Astrocyte (in vitro differentiated cells and primary cell): Measurements from ENCODE around the gene TBC1D14. TPM values are rescaled to one million over a fixed set of nuclear protein-coding genes. Genes with fewer than 3 reads are reported as not detected.

Source experiments
- DNase-seq: peaks from one replicate; pipeline ENCODE4 v3.0.0-alpha.2; 2010; ENCODE audit warnings: low read depth
- FAIRE-seq: peaks from 2 replicates; lab custom pipeline; 2011; peaks lifted over from hg19 to GRCh38; lab: Jason Lieb, UNC
- H2AFZ ChIP-seq: 2 replicates; pipeline ENCODE4 v1.6.0; 2012; ENCODE audit warnings: low read depth, low read length, inconsistent platforms
- H3K27ac ChIP-seq: 2 replicates; pipeline ENCODE4 v1.5.1; 2011; ENCODE audit warnings: low read depth, low read length, inconsistent platforms
- H3K27me3 ChIP-seq: 2 replicates; pipeline ENCODE4 v1.6.0; 2011; ENCODE audit warnings: low read length, inconsistent platforms; ENCODE audit not compliant: insufficient read depth
- H3K36me3 ChIP-seq: 2 replicates; pipeline ENCODE4 v1.5.1; 2011; ENCODE audit warnings: low read length, inconsistent platforms; ENCODE audit not compliant: insufficient read depth
- H3K4me1 ChIP-seq: 2 replicates; pipeline ENCODE4 v1.5.1; 2011; ENCODE audit warnings: low read length, inconsistent platforms; ENCODE audit not compliant: insufficient read depth
- H3K4me2 ChIP-seq: 2 replicates; pipeline ENCODE4 v1.6.0; 2012; ENCODE audit warnings: low read length, inconsistent platforms
- H3K4me3 ChIP-seq: 2 replicates; pipeline ENCODE4 v1.5.1; 2011; ENCODE audit warnings: low read depth, mild to moderate bottlenecking, low read length, inconsistent platforms; ENCODE audit not compliant: insufficient read depth
- H3K79me2 ChIP-seq: 2 replicates; pipeline ENCODE4 v1.6.0; 2012; ENCODE audit warnings: mild to moderate bottlenecking, low read length, inconsistent platforms; ENCODE audit not compliant: insufficient read depth
- H3K9ac ChIP-seq: 2 replicates; pipeline ENCODE4 v1.6.0; 2012; ENCODE audit warnings: mild to moderate bottlenecking, low read length, inconsistent platforms
- H3K9me3 ChIP-seq: 2 replicates; pipeline ENCODE4 v1.5.1; 2012; ENCODE audit warnings: low read depth, mild to moderate bottlenecking, low read length, inconsistent platforms; ENCODE audit not compliant: insufficient read depth
- H4K20me1 ChIP-seq: 2 replicates; pipeline ENCODE4 v1.6.0; 2012; ENCODE audit warnings: low read length, inconsistent platforms; ENCODE audit not compliant: insufficient read depth
- H3K27ac Mint-ChIP-seq: one replicate; pipeline ENCODE4 v1.8.0; 2021; ENCODE audit warnings: mild to moderate bottlenecking, mixed read lengths; ENCODE audit not compliant: unreplicated experiment
- H3K27me3 Mint-ChIP-seq: one replicate; pipeline ENCODE4 v1.8.0; 2021; ENCODE audit warnings: low read depth, mixed read lengths; ENCODE audit not compliant: unreplicated experiment
- H3K36me3 Mint-ChIP-seq: one replicate; pipeline ENCODE4 v1.8.0; 2021; ENCODE audit warnings: low read depth, mixed read lengths; ENCODE audit not compliant: unreplicated experiment
- H3K4me1 Mint-ChIP-seq: one replicate; pipeline ENCODE4 v1.8.0; 2021; ENCODE audit warnings: low read depth, mixed read lengths; ENCODE audit not compliant: unreplicated experiment
- H3K4me3 Mint-ChIP-seq: one replicate; pipeline ENCODE4 v1.8.0; 2021; ENCODE audit warnings: mild to moderate bottlenecking, moderate library complexity, mixed read lengths; ENCODE audit not compliant: unreplicated experiment
- H3K9me3 Mint-ChIP-seq: one replicate; pipeline ENCODE4 v1.8.0; 2021; ENCODE audit warnings: mild to moderate bottlenecking, mixed read lengths; ENCODE audit not compliant: unreplicated experiment
- CTCF ChIP-seq: IDR thresholded peaks from 2 replicates; pipeline ENCODE4 v1.5.1; 2011; ENCODE audit warnings: low read depth, mild to moderate bottlenecking, inconsistent platforms, low read length, moderate library complexity; ENCODE audit not compliant: insufficient read depth
- EZH2 ChIP-seq: IDR thresholded peaks from 2 replicates; pipeline ENCODE4 v1.6.1; 2012; ENCODE audit warnings: mild to moderate bottlenecking, low read length, inconsistent platforms; ENCODE audit not compliant: insufficient read depth
- total RNA-seq: library from RNA; stranded (reverse); gene quantifications from 2 replicates; pipeline ENCODE4 v1.2.1, GENCODE V29; 2021

Gene TBC1D14
- total RNA-seq, 1 donor from 2014 or later, result 30.4 TPM

DNA sequence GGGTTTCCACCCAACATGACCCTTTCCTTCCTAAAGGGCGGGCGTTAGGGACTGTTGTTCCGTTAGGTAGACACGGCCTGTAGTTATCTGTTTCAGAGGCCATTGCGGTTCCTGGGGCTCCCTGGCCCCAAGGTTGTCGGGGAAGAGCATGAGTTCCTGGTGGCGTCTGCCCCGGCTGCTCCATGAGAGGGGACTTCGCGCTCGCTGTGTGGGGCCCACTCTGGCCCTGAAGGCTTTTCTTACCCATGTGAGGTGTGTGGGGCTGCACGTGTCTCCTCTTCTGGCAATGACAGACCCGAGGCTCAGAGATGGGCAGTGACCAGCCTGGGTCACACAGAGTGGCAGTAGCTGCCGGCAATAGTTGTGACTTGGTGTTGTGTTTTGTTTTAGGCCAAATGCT, 142.7 kb downstream of the TBC1D14 start:
- peaks cover 10% of the 10 kb centered on the region for H3K36me3 Mint-ChIP-seq
- peaks cover 73% of the 10 kb centered on the region for H3K79me2 ChIP-seq

DNA sequence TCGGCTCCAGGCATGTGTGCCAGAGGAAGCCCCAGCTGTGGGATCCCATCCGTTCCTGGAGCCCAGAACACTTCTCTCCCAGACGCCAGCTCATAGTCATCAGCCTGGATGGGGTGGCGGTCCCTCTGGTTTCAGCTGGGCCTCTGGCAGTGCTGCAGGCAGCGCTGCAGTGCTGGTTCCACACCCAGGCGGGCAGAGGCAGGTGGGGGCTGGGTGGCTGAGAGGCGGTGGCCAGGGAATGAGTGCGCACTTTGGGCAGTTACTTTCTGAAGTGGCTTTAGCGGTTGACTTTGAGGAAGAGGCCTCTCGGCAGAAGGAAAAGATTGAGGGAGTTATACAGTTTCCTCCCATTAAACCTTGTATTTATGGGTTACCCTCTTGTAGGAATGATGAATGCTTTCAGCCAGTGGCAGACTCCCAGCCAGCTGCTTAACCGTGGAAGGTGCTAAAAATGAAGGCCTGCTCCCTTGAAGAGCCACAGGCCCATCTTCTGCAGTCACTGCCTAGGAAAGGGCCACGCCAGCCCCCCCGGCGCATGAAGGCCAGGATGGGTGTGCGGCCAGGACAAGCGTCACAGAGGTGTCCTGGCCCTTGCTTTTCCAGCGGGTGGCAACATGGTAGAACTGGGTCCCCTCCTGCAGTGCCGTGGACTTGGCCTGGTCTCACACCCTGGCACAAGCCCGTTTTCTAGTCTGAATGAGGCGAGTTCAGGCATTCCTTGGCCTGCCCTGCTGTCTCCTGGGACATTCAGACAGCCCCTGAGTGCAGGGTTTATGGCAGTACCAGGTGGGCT, 143.5 kb downstream of the TBC1D14 start:
- H3K9me3 ChIP-seq, result no peaks in the 10 kb centered on the region
- H2AFZ ChIP-seq, result no peak overlapping the region
- H3K36me3 Mint-ChIP-seq, result peaks cover 14% of the 10 kb centered on the region
- H3K4me3 ChIP-seq, result no peak overlapping the region
- no peak overlapping the region for H3K27ac Mint-ChIP-seq
- TF ChIP-seq EZH2, result no peak
- TF ChIP-seq CTCF, result no peak
- no peaks in the 10 kb centered on the region for H3K27me3 ChIP-seq
- no peaks in the 10 kb centered on the region for H3K9me3 Mint-ChIP-seq
- no peak overlapping the region for H3K27ac ChIP-seq
- no peaks in the 10 kb centered on the region for H3K27me3 Mint-ChIP-seq
- peaks cover 12% of the 10 kb centered on the region for H3K4me1 Mint-ChIP-seq
- DNase-seq (no peak), FAIRE-seq (no peak)
- H3K9ac ChIP-seq, result no peak overlapping the region
- no peak overlapping the region for H3K4me3 Mint-ChIP-seq
- H3K4me1 ChIP-seq, result peaks cover 2% of the 10 kb centered on the region
- H3K4me2 ChIP-seq, result no peak overlapping the region
- peaks cover 64% of the 10 kb centered on the region for H3K79me2 ChIP-seq
- peaks cover 70% of the 10 kb centered on the region for H4K20me1 ChIP-seq
- peaks cover 2% of the 10 kb centered on the region for H3K36me3 ChIP-seq

More for the DNA sequence above, 142.7 kb downstream of the TBC1D14 start:
- no peaks in the 10 kb centered on the region for H3K9me3 ChIP-seq
- H3K4me2 ChIP-seq, result no peak overlapping the region
- no peaks in the 10 kb centered on the region for H3K27me3 ChIP-seq
- no peak overlapping the region for H3K4me3 ChIP-seq
- H3K36me3 ChIP-seq, result peaks cover 2% of the 10 kb centered on the region
- no peak overlapping the region for H2AFZ ChIP-seq
- no peak overlapping the region for H3K9ac ChIP-seq
- H3K27ac Mint-ChIP-seq, result no peak overlapping the region
- peaks cover 12% of the 10 kb centered on the region for H3K4me1 Mint-ChIP-seq
- H3K27me3 Mint-ChIP-seq, result no peaks in the 10 kb centered on the region
- H3K4me3 Mint-ChIP-seq, result no peak overlapping the region
- no peak for FAIRE-seq
- TF ChIP-seq CTCF, result no peak
- no peak for TF ChIP-seq EZH2
- no peak for DNase-seq
- peaks cover 78% of the 10 kb centered on the region for H4K20me1 ChIP-seq
- H3K9me3 Mint-ChIP-seq, result no peaks in the 10 kb centered on the region
- H3K4me1 ChIP-seq, result peaks cover 2% of the 10 kb centered on the region
- no peak overlapping the region for H3K27ac ChIP-seq
